ENCODE results near the gene ERGIC1. TPM values are rescaled to one million over a fixed set of nuclear protein-coding genes. Genes with fewer than 3 reads are reported as not detected.

Gene ERGIC1
- total and polyA plus RNA-seq, 9 donors, result 58.8 to 102 (median 97.5) TPM

- peaks cover 12% of the 10 kb centered on the region for H3K4me1 ChIP-seq (ENCODE audit: control insufficient read depth, insufficient read depth, low read length)
- no peaks in the 10 kb centered on the region for H3K36me3 ChIP-seq (ENCODE audit: control insufficient read depth, insufficient read depth, low read length)
- peaks cover 6% of the 10 kb centered on the region for H3K9me3 ChIP-seq (replicated peaks; ENCODE audit: control insufficient read depth, low read depth, low read length)
- DNase-seq, result peak; percentile 17
- 10% methylated on average over 2 of the region's 6 CpGs for WGBS (ENCODE audit: insufficient coverage)
- no peaks in the 10 kb centered on the region for H3K27me3 ChIP-seq (ENCODE audit: control insufficient read depth, insufficient read depth, low read length)
- no peak overlapping the region for H3K27ac ChIP-seq (ENCODE audit: low read length)
- H3K4me3 ChIP-seq (ENCODE audit: low read length), result no peak overlapping the region
Measured at GRCh38 chr5:172828911-172829431, 5.1 kb upstream of the ERGIC1 start.

GRCh38 chr5:172830275-172830799 lies 3.7 kb upstream of the ERGIC1 start:
- H3K27ac ChIP-seq (ENCODE audit: low read length), result no peak overlapping the region
- DNase-seq, result no peak
- H3K36me3 ChIP-seq (ENCODE audit: control insufficient read depth, insufficient read depth, low read length), result no peaks in the 10 kb centered on the region
- H3K4me3 ChIP-seq (ENCODE audit: low read length), result no peak overlapping the region
- peaks cover 21% of the 10 kb centered on the region for H3K4me1 ChIP-seq (ENCODE audit: control insufficient read depth, insufficient read depth, low read length)
- WGBS (ENCODE audit: insufficient coverage), result no CpG with 5 or more reads among the region's 1 CpG
- no peaks in the 10 kb centered on the region for H3K27me3 ChIP-seq (ENCODE audit: control insufficient read depth, insufficient read depth, low read length)
- H3K9me3 ChIP-seq (replicated peaks; ENCODE audit: control insufficient read depth, low read depth, low read length), result peaks cover 6% of the 10 kb centered on the region

- no peaks in the 10 kb centered on the region for H3K36me3 ChIP-seq (ENCODE audit: control insufficient read depth, insufficient read depth, low read length)
- WGBS (ENCODE audit: insufficient coverage), result 37% methylated on average over 7 of the region's 14 CpGs
- H3K27ac ChIP-seq (ENCODE audit: low read length), result no peak overlapping the region
Measured at GRCh38 chr5:172830876-172831662, 3.0 kb upstream of the ERGIC1 start.

GRCh38 chr5:172832383-172833315 lies 1.4 kb upstream of the ERGIC1 start:
- Histone ChIP-seq H3K4me1 (ENCODE audit: control insufficient read depth, insufficient read depth, low read length) (peaks cover 32% of the 10 kb centered on the region), H3K27me3 (ENCODE audit: control insufficient read depth, insufficient read depth, low read length) (no peaks in the 10 kb centered on the region), H3K4me3 (ENCODE audit: low read length) (no peak overlapping the region), H3K27ac (ENCODE audit: low read length) (peak overlapping the region; percentile 75), H3K9me3 (replicated peaks; ENCODE audit: control insufficient read depth, low read depth, low read length) (no peaks in the 10 kb centered on the region), H3K36me3 (ENCODE audit: control insufficient read depth, insufficient read depth, low read length) (peaks cover 5% of the 10 kb centered on the region)
- DNase-seq, result peak; percentile 22
- 91% methylated on average over 7 of the region's 14 CpGs for WGBS (ENCODE audit: insufficient coverage)

More at GRCh38 chr5:172830876-172831662, 3.0 kb upstream of the ERGIC1 start:
- Histone ChIP-seq H3K9me3 (replicated peaks; ENCODE audit: control insufficient read depth, low read depth, low read length) (peaks cover 2% of the 10 kb centered on the region), H3K4me3 (ENCODE audit: low read length) (no peak overlapping the region), H3K4me1 (ENCODE audit: control insufficient read depth, insufficient read depth, low read length) (peaks cover 26% of the 10 kb centered on the region), H3K27me3 (ENCODE audit: control insufficient read depth, insufficient read depth, low read length) (no peaks in the 10 kb centered on the region)
- peak; percentile 4 for DNase-seq

- Histone ChIP-seq H3K27me3 (ENCODE audit: control insufficient read depth, insufficient read depth, low read length) (no peaks in the 10 kb centered on the region), H3K9me3 (replicated peaks; ENCODE audit: control insufficient read depth, low read depth, low read length) (no peaks in the 10 kb centered on the region), H3K4me3 (ENCODE audit: low read length) (no peak overlapping the region), H3K27ac (ENCODE audit: low read length) (peak overlapping the region; percentile 75), H3K36me3 (ENCODE audit: control insufficient read depth, insufficient read depth, low read length) (peaks cover 8% of the 10 kb centered on the region), H3K4me1 (ENCODE audit: control insufficient read depth, insufficient read depth, low read length) (peaks cover 32% of the 10 kb centered on the region)
- WGBS (ENCODE audit: insufficient coverage), result 65% methylated on average over 3 of the region's 6 CpGs
- no peak for DNase-seq
Measured at GRCh38 chr5:172833372-172833685, 722 bp upstream of the ERGIC1 start.

GRCh38 chr5:172834415-172835289 lies 601 bp downstream of the ERGIC1 start:
- Histone ChIP-seq H3K4me3 (ENCODE audit: low read length) (peak overlapping the region; percentile 82), H3K27ac (ENCODE audit: low read length) (peak overlapping the region; percentile 82), H3K36me3 (ENCODE audit: control insufficient read depth, insufficient read depth, low read length) (peaks cover 8% of the 10 kb centered on the region), H3K4me1 (ENCODE audit: control insufficient read depth, insufficient read depth, low read length) (peaks cover 33% of the 10 kb centered on the region), H3K9me3 (replicated peaks; ENCODE audit: control insufficient read depth, low read depth, low read length) (no peaks in the 10 kb centered on the region), H3K27me3 (ENCODE audit: control insufficient read depth, insufficient read depth, low read length) (no peaks in the 10 kb centered on the region)
- under 1% methylated on average over 24 of the region's 32 CpGs for WGBS (ENCODE audit: insufficient coverage)
- DNase-seq, result peak; percentile 56

GRCh38 chr5:172835290-172835993 lies 1.4 kb downstream of the ERGIC1 start:
- Histone ChIP-seq H3K4me1 (ENCODE audit: control insufficient read depth, insufficient read depth, low read length) (peaks cover 41% of the 10 kb centered on the region), H3K27me3 (ENCODE audit: control insufficient read depth, insufficient read depth, low read length) (no peaks in the 10 kb centered on the region), H3K9me3 (replicated peaks; ENCODE audit: control insufficient read depth, low read depth, low read length) (no peaks in the 10 kb centered on the region), H3K36me3 (ENCODE audit: control insufficient read depth, insufficient read depth, low read length) (peaks cover 8% of the 10 kb centered on the region), H3K4me3 (ENCODE audit: low read length) (peak overlapping the region; percentile 82), H3K27ac (ENCODE audit: low read length) (peak overlapping the region; percentile 82)
- peak; percentile 2 for DNase-seq
- WGBS (ENCODE audit: insufficient coverage), result 64% methylated on average over 9 of the region's 13 CpGs

- Histone ChIP-seq H3K4me3 (ENCODE audit: low read length) (no peak overlapping the region), H3K9me3 (replicated peaks; ENCODE audit: control insufficient read depth, low read depth, low read length) (no peaks in the 10 kb centered on the region), H3K4me1 (ENCODE audit: control insufficient read depth, insufficient read depth, low read length) (peaks cover 46% of the 10 kb centered on the region), H3K27me3 (ENCODE audit: control insufficient read depth, insufficient read depth, low read length) (no peaks in the 10 kb centered on the region), H3K36me3 (ENCODE audit: control insufficient read depth, insufficient read depth, low read length) (peaks cover 8% of the 10 kb centered on the region), H3K27ac (ENCODE audit: low read length) (no peak overlapping the region)
- no peak for DNase-seq
- WGBS (ENCODE audit: insufficient coverage), result no CpG with 5 or more reads among the region's 4 CpGs
Measured at GRCh38 chr5:172835994-172836356, 1.9 kb downstream of the ERGIC1 start.

DNA sequence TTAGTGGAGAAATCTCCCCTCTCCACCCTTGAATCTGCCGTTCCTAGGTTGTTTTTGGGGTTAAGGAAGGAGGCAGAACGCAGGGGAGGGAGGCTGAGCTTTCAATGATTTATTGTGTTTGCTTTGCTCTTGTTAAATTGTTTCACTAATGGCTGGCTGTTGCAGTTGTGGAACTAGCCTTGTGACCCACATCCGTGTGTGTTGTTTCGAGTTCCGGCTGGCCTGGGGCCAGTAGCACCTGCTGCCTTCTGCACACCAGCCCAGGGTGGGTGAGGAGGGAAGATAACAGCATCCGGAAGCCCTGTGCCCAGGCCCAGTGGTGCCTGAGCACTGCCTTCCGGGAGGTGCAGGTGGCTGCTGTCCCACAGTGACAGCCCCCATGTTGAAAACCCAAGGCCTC lies 3.6 kb downstream of the ERGIC1 start:
- Histone ChIP-seq H3K9me3 (replicated peaks; ENCODE audit: control insufficient read depth, low read depth, low read length) (no peaks in the 10 kb centered on the region), H3K36me3 (ENCODE audit: control insufficient read depth, insufficient read depth, low read length) (peaks cover 8% of the 10 kb centered on the region), H3K27ac (ENCODE audit: low read length) (peak overlapping the region; percentile 75), H3K4me1 (ENCODE audit: control insufficient read depth, insufficient read depth, low read length) (peaks cover 50% of the 10 kb centered on the region), H3K27me3 (ENCODE audit: control insufficient read depth, insufficient read depth, low read length) (no peaks in the 10 kb centered on the region), H3K4me3 (ENCODE audit: low read length) (no peak overlapping the region)
- DNase-seq, result peak; percentile 44
- 46% methylated on average over 5 of the region's 7 CpGs for WGBS (ENCODE audit: insufficient coverage)

Measured in muscle of leg (tissue), 11 donors.